GM18499 (cell line): ENCODE results near the gene PACS1.

Experiments used
- ATAC-seq: cut with Tn5 transposase; IDR thresholded peaks from one replicate; pipeline ENCODE4 v1.9.1; 2021; ENCODE audit warnings: moderate number of reproducible peaks; ENCODE audit not compliant: insufficient read depth, unreplicated experiment

Gene PACS1

DNA sequence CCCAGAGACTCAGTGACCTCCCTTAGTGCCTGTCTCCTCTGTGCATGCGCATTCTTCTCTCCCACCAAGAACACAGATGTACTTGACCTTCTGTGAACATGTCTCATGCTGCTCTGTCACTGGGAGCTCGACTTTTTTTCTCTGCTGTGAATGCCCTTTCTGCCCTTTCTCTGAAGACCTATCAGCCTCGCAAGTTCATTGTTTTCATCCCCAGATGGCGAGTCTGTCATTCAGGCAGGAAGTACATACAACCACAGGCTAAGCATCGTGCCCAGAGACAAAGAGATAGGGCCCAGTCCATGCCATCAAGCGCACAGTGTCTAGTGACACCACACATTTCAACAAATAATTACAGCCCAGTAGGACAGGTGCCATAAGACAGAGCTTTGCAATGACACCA is 148.0 kb downstream of the PACS1 start:
- ATAC-seq: no peak

DNA sequence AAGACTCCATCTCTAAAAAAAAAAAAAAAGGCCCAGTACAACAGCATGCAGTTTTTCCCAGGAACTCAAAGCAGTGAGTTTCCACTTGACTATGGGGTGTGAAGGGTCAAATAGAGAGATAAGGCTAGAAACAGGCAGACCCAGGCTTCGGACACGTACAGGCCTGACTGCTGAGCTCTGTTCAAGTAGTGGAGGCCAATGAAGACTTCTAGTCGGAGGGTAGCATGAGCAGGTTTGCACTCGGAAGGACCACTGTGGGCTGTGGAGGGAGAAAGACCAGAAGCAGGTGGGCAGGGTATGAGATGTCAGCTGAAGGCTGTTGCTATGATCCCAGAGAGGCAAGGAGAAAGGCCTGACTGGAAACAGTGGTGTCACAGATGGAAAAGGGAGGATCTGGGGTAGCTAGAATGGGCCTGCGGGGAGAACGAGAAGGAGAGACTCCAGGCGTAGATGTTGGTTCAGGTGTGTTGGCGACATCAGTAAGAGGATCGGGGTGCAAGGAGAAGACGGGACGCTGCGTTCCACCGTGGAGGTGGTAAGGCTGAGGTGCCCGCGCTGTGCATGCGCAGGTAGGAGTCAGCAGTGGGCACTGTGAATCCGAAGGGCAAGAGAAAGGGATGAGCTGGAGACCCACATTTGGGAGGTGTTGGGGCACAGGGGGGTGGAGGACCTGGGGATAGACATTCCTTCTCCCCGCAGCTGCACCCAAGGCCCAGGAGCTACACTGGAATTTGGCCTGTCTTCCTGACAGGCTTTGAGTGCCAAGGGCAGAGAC is 149.0 kb downstream of the PACS1 start:
- no peak for ATAC-seq

DNA sequence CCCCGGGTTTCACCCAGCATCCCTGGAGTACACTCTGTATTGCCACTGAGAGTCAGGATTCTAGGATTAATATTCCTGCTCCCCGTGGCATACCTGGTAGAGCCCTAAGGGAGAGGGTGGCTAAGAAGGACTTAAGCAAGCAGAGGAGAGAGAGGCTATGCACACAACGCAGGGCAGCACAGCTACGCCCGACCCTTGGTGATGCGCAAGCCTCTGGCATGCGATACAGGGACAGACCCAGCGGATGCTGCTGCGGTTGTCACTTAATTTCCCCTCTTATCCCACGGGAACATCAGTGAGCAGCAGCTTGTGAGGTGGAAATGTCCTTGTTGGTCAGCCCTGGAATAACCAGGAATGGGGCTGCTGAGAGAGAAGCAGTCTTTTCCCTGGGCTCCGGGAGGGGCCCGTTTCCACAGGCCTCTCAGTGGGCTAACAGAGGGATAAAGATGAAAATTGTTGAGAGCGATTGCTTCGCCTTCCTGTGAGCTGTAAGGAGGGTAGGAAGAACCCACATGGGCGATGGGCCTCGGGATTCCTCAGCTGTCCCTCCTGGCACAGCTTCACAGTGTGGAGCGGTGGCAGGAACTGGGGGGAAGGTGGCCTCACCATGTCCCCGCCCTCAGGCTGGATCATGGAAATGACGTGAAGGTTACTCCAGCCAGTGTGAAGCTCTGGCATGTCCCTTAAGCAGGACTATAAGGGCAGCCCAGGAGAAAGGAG is 149.9 kb downstream of the PACS1 start:
- ATAC-seq: no peak

DNA sequence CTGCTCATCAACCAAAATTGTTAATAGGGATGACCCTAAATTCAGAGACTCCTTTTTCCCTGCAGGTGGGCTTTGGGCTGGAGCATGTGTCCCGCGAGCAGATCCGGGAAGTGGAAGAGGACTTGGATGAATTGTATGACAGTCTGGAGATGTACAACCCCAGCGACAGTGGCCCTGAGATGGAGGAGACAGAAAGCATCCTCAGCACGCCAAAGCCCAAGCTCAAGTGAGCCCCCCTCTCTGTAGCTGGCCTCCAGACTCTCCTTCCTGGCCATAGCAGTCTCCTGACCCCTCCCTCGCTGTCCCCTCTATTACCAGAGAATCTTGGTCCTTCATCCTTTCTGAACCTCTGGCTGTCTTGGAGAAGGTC is 150.5 kb downstream of the PACS1 start:
- no peak for ATAC-seq

DNA sequence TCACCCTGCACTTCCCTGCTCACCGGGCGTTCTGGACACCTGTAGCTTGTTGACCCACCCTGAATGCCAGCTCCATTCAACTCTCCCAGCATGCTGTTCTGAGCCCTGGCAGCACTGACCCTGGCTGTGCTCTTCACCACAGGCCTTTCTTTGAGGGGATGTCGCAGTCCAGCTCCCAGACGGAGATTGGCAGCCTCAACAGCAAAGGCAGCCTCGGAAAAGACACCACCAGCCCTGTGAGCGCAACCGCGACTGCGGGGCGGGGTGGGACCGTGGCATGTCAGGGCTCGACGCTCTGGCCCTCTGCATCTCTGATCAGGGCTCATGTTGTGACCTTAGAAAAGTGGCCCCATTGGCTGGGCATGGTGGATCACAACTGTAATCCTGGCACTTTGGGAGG is 150.9 kb downstream of the PACS1 start:
- no peak for ATAC-seq

DNA sequence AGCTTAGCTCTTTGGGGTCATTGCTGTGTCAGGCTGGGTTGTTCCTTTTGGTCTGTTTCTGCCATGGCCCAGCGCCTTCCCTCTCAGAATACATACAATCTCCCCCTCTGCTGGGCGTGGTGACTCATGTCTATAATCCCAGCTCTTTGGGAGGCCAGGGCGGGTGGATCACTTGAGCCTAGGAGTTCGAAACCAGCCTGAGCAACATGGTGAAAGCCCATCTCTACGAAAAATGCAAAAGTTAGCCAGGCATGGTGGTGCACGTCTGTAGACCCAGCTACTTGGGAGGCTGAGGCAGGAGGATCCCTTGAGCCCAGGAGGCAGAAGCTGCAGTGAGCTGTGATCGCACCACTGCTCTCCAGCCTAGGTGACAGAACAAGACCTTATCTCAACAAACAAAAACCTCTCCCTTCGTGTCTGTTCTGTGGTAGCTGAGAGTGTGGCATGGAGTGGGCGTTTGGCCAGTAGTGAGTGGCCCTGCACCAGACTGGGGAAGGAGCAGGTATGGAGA is 151.7 kb downstream of the PACS1 start:
- no peak for ATAC-seq

DNA sequence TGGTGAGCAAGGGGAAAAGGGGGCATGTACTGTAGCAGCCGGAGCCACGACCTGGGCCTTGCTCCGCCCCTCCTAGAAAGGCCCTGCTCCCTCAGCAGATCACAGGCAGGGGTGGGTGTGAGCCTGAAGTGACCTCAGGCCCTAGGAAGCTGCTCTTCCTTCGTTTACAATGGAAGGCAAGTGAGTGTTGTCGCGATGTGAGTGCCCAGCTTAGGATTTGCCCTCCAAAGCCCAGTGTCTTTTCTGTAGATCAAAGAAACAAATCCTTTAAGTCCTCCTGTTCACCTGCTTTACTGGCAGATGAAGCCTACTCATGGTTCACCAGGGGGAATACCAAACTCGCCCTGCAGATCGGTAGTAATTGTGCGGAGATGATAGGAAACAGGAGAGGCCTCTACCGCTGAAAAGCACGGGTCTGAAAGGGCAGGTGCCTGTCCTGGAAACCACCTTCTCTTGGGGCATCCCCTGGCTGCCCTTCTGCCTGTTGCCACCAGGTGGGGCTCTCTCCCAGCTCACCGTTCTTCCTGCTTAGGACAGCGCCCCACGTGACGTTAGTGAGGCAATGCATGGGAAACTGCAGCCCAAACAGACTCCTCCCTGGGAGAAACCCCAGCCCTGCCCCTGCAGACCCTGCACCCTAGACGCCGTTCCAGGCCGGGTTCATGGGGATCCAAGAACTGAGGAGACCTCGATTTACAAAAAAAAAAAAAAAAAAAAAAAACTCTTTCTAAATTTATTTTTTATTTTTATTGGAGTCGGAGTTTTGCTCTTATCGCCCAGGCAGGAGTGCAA is 152.5 kb downstream of the PACS1 start:
- ATAC-seq: peak; percentile 59

DNA sequence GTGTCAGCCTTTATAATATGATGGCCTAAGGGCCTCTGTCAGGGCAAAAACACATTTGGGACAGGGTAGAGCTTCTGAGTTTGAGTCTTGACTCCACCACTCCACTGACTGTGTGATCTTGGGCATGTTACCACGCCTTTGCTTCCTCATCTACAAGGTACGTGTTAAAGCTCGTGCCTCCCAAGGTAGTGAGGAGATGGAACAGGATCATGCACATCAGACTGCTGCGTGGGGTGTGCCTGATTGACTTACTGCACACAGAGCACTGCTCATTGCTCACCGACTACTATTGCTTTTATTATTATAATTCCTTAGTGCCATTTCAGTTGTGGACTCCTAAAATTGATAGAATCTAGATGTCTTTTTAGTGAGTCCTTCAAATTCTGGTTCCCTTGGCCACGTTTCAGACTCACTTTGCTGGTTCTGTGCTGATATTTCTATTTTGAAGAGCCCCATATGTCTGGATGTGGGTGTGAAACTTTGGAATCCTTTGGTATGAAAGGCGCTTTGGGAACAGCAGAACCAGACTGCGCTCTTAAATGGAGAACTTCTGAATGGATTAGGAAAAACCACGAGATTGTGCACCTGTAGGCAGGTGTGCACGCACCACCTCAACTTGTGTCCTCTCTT is 154.3 kb downstream of the PACS1 start:
- ATAC-seq: no peak

DNA sequence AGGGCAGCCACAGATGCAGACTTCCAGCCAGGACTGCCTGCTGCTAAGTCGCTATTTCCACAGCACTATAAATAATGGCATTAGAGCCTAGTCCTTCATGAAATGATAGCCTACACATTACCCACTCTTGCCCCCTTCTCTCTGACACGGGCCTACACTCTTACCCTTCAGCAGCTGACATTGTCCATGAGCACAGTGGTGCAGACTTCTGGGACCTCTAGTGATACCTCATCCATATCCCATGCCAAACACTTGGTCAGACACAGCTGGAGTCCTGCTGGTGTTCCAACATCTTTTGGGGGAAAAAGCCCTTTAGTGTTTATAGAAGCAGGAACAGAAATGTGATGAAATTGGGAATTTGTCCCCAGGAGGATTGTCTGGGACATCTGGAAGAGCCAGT is 155.0 kb downstream of the PACS1 start:
- ATAC-seq: no peak

DNA sequence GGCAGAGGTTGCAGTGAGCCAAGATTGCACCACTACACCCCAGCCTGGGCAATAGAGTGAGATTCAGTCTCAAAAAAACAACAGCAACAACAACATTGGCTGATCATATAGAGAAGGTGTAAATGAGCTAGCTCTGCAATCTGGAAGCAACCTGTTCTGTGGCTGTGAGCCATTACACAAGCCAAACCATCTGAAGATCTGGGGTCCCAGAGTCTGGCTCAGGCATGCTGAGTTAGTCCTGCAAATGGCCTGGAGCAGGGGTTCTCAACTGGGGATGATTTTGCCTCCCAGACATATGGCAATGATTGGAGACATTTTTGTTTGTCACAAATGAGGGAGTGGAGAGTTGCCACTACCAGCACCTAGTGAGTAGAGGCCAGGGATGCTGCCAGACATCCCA is 156.0 kb downstream of the PACS1 start:
- ATAC-seq: no peak

DNA sequence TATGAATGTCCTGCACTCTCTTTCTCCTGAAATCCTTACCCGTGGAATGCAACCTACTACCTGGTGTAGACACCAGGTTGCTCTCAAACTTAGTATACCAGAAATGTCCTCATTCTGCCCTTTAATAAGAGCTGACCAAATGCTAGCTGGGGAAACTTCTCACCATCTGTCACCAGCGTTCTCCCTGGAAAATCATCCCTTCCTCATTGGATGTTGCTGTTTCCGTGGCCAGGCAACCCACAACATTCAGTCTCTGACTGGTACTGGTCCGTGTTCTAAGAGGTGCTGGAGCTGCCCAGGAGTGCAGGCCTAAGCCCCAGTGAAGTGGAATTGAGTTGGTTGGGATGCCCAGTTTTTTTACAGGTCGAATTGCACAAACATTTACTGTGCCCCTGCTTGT is 157.6 kb downstream of the PACS1 start:
- ATAC-seq: no peak

DNA sequence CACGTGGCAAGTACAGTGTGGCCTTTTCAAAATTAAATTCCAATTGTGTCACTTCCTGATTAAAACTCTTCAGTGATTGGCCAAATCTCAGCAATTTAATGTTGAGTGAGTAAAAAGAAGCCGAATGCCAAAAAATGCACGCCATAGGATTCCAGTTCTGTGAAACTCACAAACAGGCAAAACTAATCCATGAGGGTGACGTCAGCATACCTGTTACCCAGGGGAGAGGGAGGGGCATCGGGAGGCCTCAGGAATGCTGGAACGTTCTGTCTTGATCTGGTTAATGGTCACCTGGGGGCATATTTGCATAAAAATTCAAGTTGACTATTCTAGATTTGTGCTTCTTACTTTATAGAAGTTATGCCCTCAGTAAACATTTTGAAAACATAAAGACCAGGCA is 158.4 kb downstream of the PACS1 start:
- no peak for ATAC-seq

DNA sequence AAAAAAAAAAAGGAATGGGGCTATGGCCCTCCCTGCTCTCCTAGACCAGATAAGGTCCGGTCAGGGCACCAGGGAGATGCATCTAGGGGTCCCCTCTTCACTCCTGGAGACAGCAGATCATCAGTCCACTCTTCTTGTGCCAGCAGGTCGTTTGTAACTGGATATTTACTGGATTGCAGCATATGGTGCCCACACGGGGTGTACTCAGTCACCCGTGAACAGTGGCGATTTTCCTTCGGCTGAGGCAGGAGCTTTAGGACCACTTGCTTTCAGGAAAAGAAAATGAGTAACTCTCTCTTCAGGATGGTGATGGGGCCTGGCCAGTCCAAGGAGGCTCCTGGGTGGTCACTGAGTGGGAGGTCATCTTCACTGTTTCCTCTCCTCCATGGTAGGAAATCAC is 160.1 kb downstream of the PACS1 start:
- ATAC-seq: no peak

DNA sequence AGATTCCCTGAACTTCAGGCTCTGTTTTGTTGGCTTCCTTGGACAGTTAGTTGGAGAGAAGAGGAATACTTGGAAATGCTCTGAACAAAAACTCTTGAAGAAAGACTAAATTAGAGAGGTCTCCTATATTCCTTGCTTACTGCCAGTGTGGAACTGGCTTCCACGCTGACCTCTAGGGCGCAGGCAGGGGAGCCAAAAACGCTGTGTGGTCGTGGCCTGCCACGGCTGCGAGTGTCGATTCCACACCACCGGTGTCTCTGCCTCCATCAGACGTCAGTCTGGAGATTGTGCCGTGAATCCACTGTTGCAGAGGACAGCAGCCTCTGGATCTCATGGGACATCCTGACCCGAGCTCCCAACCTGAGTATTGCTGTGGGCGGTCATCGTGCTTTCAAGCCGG is 160.9 kb downstream of the PACS1 start:
- ATAC-seq: no peak

DNA sequence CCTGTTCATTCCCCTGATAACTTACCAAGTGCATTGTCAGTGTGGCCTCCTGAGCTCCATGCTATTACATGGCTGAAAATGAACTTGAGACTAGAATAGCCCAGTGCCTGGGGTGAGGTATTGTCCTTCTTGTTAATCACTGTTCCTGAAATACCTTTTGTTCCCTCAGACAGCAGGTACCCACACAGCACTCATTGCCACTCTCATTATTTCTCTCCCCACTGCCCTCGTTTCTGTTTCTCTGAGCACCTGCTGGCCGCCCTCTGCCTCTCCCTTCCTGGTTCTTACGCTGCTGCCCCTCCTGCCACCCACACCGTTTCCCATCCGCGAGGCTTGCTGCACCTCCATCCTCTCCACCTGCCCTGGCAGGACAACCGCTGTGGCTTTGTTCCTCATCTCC is 161.5 kb downstream of the PACS1 start:
- no peak for ATAC-seq

DNA sequence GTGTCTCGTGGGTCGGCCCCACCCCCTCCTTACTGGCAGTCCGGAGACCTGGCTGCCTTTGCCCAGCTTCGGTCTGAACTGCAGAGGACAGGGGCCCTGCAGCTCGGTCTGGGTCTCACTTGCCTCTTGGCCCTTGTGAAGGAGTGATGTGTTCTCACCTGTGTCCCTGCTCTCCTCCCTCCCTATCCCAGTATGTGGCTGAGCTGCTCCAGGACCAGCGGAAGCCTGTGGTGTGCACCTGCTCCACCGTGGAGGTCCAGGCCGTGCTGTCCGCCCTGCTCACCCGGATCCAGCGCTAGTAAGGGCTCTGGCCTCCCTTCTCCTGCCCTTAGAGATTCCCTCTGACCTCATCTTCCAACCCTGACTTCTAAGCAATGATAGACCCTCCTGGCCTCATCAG is 162.7 kb downstream of the PACS1 start:
- ATAC-seq: no peak

DNA sequence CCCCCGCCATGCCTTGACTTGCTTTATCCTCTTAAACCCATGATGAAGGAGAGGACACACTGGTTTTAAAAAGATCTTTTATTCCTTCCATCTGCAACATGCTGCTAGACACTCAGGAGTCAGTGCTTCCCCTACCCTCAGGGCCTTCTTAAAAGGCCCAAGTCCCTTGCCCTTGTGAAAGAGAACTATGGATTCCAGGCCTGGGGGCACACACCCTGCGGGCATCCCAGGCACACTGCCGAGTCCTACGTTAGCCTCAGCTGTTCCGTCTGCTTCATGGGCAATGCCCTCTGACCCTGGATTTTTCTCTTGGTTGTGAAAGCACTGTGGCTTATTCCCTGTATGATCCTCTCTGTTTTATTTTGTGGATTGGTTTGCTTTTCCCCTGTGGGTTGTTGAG is 163.2 kb downstream of the PACS1 start:
- no peak for ATAC-seq

DNA sequence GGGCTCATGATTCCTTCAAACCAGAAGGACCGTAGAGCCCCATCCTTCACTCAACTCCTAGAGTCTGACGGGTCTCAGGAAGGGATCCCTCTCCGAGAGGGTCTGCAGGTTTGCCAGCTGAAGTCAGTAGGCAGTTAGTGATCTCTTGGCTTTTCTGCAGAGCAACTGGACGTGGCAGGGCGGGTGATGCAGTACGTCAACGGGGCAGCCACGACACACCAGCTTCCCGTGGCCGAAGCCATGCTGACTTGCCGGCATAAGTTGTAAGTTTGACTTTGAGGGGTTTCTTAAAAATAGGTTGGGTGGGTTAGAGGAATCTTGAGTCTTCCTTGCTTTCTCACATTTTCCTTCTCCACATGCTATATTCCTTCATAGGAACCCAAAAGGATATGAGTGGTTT is 165.1 kb downstream of the PACS1 start:
- ATAC-seq: no peak

DNA sequence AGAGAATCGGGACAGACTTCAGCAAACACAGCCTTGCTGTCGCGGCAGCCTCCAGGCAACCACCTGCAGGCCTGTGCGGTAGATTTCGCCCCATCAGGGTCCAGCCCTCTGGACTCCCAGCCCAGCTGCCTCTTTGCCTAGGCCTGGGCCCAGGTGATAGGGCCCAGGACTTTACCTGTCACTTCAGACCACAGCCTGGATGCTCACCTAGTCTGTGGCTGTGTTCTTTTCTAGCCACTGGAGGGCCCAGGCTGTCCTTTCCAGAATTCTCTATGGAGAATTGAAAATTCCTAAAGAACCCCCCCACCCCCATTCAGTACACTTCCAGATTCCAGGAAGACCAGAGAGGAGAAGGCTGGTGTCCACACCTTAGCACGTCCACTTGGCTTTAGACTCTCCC is 167.8 kb downstream of the PACS1 start:
- no peak for ATAC-seq

DNA sequence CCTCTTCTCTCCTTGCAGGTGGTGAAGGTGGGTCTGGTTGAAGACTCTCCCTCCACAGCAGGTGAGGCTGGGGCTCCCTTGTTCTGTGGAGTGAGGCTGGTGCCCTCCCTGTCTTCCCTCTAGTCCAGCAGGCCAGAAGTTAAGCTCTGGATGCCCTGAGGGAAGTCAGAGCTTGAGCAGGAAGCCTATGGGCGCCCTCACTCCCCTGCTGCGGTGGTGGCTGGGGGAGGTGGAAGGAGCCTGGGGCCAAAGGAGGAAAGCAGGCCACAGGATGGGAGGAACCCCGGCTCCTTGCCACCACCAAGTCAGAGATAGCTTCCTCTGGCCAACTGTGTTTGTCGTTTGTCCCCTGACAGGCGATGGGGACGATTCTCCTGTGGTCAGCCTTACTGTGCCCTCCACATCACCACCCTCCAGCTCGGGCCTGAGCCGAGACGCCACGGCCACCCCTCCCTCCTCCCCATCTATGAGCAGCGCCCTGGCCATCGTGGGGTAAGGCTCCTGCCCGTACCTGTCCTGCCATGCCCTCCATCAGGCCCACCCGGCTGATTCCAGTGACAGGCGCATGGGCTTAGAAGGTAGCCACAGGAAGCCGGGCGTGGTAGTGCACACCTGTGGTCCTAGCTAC is 168.8 kb downstream of the PACS1 start:
- ATAC-seq: no peak
